ENCODE results near the gene NQO1.

DNA sequence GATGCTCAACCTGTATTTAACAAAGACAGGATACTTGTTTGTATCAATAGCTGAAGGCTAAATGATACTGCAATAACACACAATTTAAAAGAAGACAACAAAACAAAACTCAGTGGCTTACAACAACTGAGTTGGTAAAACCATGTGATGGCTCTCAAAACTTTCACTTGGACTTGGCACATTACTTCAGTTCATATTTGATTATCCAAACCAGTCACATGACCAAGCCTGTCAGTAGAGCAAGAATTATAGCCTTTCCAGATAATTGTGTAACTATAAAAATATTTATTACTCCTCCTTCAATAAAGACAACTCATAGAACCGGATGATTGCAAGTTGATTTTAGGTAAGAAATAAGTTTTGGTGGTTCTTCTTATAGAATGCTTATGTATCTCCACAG, 56.8 kb downstream of the NQO1 start:
- TF ChIP-seq CTCF (IDR thresholded peaks at IDR 0.05; ENCODE audit: insufficient read depth, low read depth, low read length), result no peak
- TF ChIP-seq EZH2 (IDR thresholded peaks at IDR 0.05; ENCODE audit: insufficient read depth, low read length), result no peak

All from astrocyte (in vitro differentiated cells and primary cell).